ENCODE data around the gene RGS9.
A peak's percentile ranks its signal among the peaks of the same experiment; 100 is the strongest.

RGS9 gene

DNA sequence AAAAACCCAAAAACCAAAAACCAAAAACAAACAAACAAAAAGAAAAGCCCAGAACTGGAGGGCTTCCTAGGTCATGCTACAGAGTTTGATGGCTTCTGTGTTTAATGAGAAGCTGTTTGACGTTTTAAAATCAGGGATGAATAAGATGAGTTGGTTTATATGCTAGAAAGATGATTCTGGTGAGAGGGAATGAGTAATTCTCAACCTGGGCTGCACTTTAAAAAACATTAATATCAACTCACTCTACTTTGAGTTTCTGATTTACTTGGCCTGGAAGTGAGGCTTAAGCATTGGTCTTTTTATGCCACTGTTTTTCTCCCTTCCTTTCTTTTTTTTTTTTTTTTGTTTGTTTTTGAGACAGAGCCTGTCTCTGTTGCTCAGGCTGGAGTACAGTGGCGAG, 5.1 kb downstream of the RGS9 start:
- DNase-seq (ENCODE audit: low read depth): no peak
- TF ChIP-seq CTCF (IDR thresholded peaks at IDR 0.05; ENCODE audit: insufficient read depth, low read depth, low read length, missing control alignments): no peak
- H3K4me3 ChIP-seq (ENCODE audit: low read length): no peak overlapping the region

GRCh38 chr17:65143889-65144604, 6.9 kb downstream of the RGS9 start:
- TF ChIP-seq CTCF (IDR thresholded peaks at IDR 0.05; ENCODE audit: insufficient read depth, low read depth, low read length, missing control alignments): no peak
- DNase-seq (ENCODE audit: low read depth): no peak
- H3K4me3 ChIP-seq (ENCODE audit: low read length): no peak overlapping the region

- no peak overlapping the region for H3K4me3 ChIP-seq (ENCODE audit: low read length)
- no peak for TF ChIP-seq CTCF (IDR thresholded peaks at IDR 0.05; ENCODE audit: insufficient read depth, low read depth, low read length, missing control alignments)
- DNase-seq (ENCODE audit: low read depth): no peak
Measured at GRCh38 chr17:65145743-65146142, 8.6 kb downstream of the RGS9 start.

- no peak overlapping the region for H3K4me3 ChIP-seq (ENCODE audit: low read length)
- no peak for DNase-seq (ENCODE audit: low read depth)
- TF ChIP-seq CTCF (IDR thresholded peaks at IDR 0.05; ENCODE audit: insufficient read depth, low read depth, low read length, missing control alignments): no peak
Measured at GRCh38 chr17:65147955-65148354, 10.8 kb downstream of the RGS9 start.

DNA sequence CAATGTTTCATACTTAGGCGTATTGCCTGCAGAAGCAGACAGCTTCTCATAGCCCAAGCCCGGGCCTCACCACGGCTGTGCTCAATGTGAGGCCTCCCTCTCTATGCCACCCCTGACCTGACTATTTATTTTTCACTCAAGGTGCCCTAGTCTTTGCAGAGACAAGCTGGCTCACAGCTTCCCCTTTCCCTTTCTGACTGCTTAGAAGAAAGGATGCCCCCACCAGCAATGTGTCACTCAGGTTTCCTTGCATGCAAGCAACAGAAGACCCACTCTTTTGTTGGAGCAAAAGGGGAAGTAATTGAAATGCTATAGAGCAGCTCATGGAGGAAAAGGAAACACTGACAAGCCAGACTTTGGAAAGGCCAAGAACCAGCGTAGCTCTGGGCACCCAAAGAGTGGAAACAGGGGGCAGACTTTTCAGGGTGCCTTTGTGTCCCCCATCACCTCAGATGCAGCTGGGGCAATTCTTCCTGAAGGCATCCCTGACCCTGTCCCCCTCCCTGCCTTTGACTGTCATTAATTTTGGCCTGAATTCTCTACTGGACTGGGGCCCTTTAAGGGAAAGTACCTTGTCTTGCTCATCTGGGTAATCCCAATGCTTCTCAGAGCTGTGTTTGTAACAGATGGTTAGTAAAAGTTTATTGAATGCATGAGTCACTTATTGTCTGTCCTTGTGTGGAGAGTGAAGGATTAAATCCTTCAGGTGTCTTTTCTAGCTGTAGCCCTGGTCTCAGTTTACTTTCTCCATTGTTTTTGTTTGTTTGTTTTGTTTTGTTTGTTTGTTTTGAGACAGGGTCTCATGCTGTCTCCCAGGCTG, 17.8 kb downstream of the RGS9 start:
- TF ChIP-seq CTCF (IDR thresholded peaks at IDR 0.05; ENCODE audit: insufficient read depth, low read depth, low read length, missing control alignments): no peak
- DNase-seq (ENCODE audit: low read depth): peak; percentile 77
- no peak overlapping the region for H3K4me3 ChIP-seq (ENCODE audit: low read length)

DNA sequence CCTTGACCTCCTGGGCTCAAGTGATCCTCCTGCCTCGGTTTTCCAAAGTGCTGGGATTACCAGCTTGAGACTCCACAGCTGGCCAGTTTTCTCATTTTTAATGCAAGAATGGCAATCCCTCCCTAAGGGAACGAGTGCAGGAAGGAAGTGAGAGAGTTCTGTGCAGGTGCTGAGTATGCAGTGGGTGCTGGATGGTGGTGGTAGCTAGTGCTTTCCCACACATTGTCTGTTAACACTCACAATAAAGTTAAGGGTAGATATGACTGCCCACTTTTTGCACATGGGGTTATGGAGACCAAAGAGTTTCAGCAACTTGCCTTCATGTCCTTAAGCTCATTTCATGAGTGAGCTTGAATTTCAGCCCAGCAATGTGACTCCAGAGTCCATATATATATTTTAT, 18.5 kb downstream of the RGS9 start:
- no peak for TF ChIP-seq CTCF (IDR thresholded peaks at IDR 0.05; ENCODE audit: insufficient read depth, low read depth, low read length, missing control alignments)
- DNase-seq (ENCODE audit: low read depth): no peak
- no peak overlapping the region for H3K4me3 ChIP-seq (ENCODE audit: low read length)
